HEK293 (cell line): ENCODE data around the gene CHERP.

Source experiments
- CTCF ChIA-PET: fragments of 350-600 bp; formaldehyde crosslinking; extraction: SDS; loops from one replicate; lab custom pipeline; 2021; ENCODE audit warnings: antibody characterized with exemption; lab: Yijun Ruan, JAX
- POLR2A ChIA-PET: fragments of 300-600 bp; formaldehyde crosslinking; extraction: SDS; loops from one replicate; lab custom pipeline; 2020; ENCODE audit warnings: antibody characterized with exemption, inconsistent platforms; lab: Yijun Ruan, JAX
- H3K27ac ChIP-seq: fragments of 200-500 bp; sonication (Bioruptor generic); 2 replicates; pipeline ENCODE4 v1.5.1; 2014; ENCODE audit warnings: low read depth, low read length, control low read depth, inconsistent platforms; ENCODE audit errors: extremely low read depth
- H3K36me3 ChIP-seq, 2 experiments: fragments of 200-500 bp in 1 of 2; sonication (Bioruptor generic) in 1 of 2; 1 replicate in 1 of 2; 2 replicates in 1 of 2; pipeline ENCODE4 v1.5.1; 2014 to 2017; ENCODE audit warnings: inconsistent platforms in 2 of 2, low read length in 2 of 2; ENCODE audit not compliant: control insufficient read depth in 2 of 2, insufficient read depth in 1 of 2
- H3K4me1 ChIP-seq: fragments of 200-500 bp; sonication (Bioruptor generic); 2 replicates; pipeline ENCODE4 v1.5.1; 2014; ENCODE audit warnings: mild to moderate bottlenecking, low read length, inconsistent platforms; ENCODE audit not compliant: control insufficient read depth, insufficient read depth
- H3K4me3 ChIP-seq: 2 replicates; pipeline ENCODE4 v1.5.1; 2011; ENCODE audit warnings: low read depth, mild to moderate bottlenecking, control low read depth, low read length, moderate library complexity
- H3K9me3 ChIP-seq: fragments of 200-500 bp; sonication (Bioruptor generic); 2 replicates; pipeline ENCODE4 v1.5.1; 2014; ENCODE audit warnings: low read depth, low read length, inconsistent platforms; ENCODE audit not compliant: control insufficient read depth, insufficient read depth
- KLF8 ChIP-seq: fragments of 450-650 bp; formaldehyde crosslinking; IDR thresholded peaks from 2 replicates; pipeline ENCODE4 v1.5.1; 2016; ENCODE audit warnings: missing biosample characterization, missing genetic modification characterization
- SP2 ChIP-seq: fragments of 450-650 bp; formaldehyde crosslinking; IDR thresholded peaks from 2 replicates; pipeline ENCODE4 v1.5.1; 2016; ENCODE audit warnings: missing biosample characterization, missing genetic modification characterization
- SP3 ChIP-seq: fragments of 450-650 bp; formaldehyde crosslinking; IDR thresholded peaks from 2 replicates; pipeline ENCODE4 v1.5.1; 2016; ENCODE audit warnings: missing biosample characterization, missing genetic modification characterization
- ZFP37 ChIP-seq: fragments of 450-650 bp; formaldehyde crosslinking; IDR thresholded peaks from 2 replicates; pipeline ENCODE4 v1.5.1; 2016; ENCODE audit warnings: missing biosample characterization, missing genetic modification characterization
- ZNF140 ChIP-seq: fragments of 450-650 bp; formaldehyde crosslinking; IDR thresholded peaks from 2 replicates; pipeline ENCODE4 v1.5.1; 2016; ENCODE audit warnings: missing biosample characterization, missing genetic modification characterization
- ZNF157 ChIP-seq: fragments of 450-650 bp; formaldehyde crosslinking; IDR thresholded peaks from 2 replicates; pipeline ENCODE4 v1.5.1; 2016; ENCODE audit warnings: missing biosample characterization, missing genetic modification characterization
- ZNF274 ChIP-seq, 2 experiments: fragments of 200-500 bp in 1 of 2; fragments of 450-650 bp in 1 of 2; sonication (Bioruptor generic) in 1 of 2; formaldehyde crosslinking in 1 of 2; IDR thresholded peaks; 2 replicates each; pipeline versions ENCODE4 v1.5.1 to v1.6.1; 2014 to 2016; ENCODE audit warnings: borderline replicate concordance in 1 of 2, inconsistent platforms in 1 of 2, low read length in 1 of 2, missing biosample characterization in 1 of 2, missing genetic modification characterization in 1 of 2
- ZNF658 ChIP-seq: fragments of 450-650 bp; formaldehyde crosslinking; IDR thresholded peaks from 2 replicates; pipeline ENCODE4; 2016; ENCODE audit warnings: missing biosample characterization, missing genetic modification characterization
- ZNF785 ChIP-seq: fragments of 450-650 bp; formaldehyde crosslinking; IDR thresholded peaks from 2 replicates; pipeline ENCODE4 v1.5.1; 2016; ENCODE audit warnings: missing biosample characterization, missing genetic modification characterization
- ZSCAN4 ChIP-seq: fragments of 450-650 bp; formaldehyde crosslinking; IDR thresholded peaks from 2 replicates; pipeline ENCODE4 v1.5.1; 2017; ENCODE audit warnings: missing biosample characterization, missing genetic modification characterization
- TF ChIP-seq, protein P1 (sequence below): IDR thresholded peaks from 2 replicates; pipeline ENCODE4 v1.6.1; 2011; ENCODE audit warnings: mild to moderate bottlenecking, low read depth, low read length, borderline replicate concordance
- TF ChIP-seq, protein P2 (sequence below): fragments of 450-650 bp; formaldehyde crosslinking; IDR thresholded peaks from 2 replicates; pipeline ENCODE4 v1.5.1; 2016; ENCODE audit warnings: missing biosample characterization, missing genetic modification characterization
- TF ChIP-seq, protein P3 (sequence below): fragments of 450-650 bp; formaldehyde crosslinking; IDR thresholded peaks from 2 replicates; pipeline ENCODE4 v1.5.1; 2017; ENCODE audit warnings: missing biosample characterization, missing genetic modification characterization
- TF ChIP-seq, protein P4 (sequence below): fragments of 450-650 bp; formaldehyde crosslinking; IDR thresholded peaks from 2 replicates; pipeline ENCODE4 v1.5.1; 2016; ENCODE audit warnings: missing biosample characterization, missing genetic modification characterization
- TF ChIP-seq, protein P5 (sequence below): fragments of 450-650 bp; formaldehyde crosslinking; IDR thresholded peaks from 2 replicates; pipeline ENCODE4 v1.5.1; 2016; ENCODE audit warnings: missing biosample characterization, missing genetic modification characterization

The CHERP gene

DNA sequence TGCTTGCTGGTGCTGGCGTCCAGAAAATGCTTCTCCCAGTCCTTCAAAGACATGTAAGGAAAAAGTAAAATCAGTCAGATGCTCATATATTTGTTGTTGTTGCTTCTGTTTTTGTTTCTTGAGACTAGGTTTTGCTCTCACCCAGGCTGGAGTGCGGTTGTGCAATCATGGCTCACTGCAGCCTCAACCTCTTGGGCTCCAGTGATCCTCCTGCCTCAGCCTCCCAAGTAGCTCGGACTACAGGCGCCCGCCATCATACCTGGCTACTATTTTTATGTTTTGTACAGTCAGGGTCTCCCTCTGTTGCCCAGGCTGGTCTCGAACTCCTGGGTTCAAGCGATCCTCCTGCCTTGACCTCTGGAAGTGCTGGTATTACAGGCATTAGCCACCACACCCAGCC lies 59.5 kb downstream of the CHERP start:
- H3K4me3 ChIP-seq, result no peak overlapping the region
- no peaks in the 10 kb centered on the region for H3K4me1 ChIP-seq
- no peak overlapping the region for H3K27ac ChIP-seq
- no peaks in the 10 kb centered on the region for H3K9me3 ChIP-seq
- no peak for TF ChIP-seq ZFP37 (tag by site-specific recombination)
- POLR2A ChIA-PET, result no interaction called here
- CTCF ChIA-PET, result interaction anchor here (0.7 kb wide), 1 partner anchor 800 kb away, joined by 4 read pairs; no protein-coding TSS in a partner anchor
- no peaks in the 10 kb centered on the region for H3K36me3 ChIP-seq

DNA sequence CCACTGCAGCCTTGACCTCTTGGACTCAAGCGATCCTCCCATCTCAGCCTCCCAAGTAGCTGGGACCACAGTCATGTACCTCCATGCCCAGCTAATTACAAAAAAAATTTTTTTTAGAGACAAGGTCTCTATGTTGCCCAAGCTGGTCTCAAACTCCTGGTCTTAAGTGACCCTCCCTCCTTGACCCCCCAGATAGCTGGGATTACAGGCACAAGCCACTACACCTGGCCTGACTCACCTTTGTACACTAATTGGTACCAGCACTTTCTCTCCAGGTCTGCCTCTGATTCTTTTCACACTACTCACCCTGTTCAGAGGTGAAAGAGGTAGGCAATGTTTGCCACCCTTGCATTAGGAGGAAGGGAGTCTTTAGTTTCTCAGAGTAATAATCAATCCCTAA lies 64.9 kb downstream of the CHERP start:
- H3K36me3 ChIP-seq, result no peaks in the 10 kb centered on the region
- TF ChIP-seq, protein P1, sequence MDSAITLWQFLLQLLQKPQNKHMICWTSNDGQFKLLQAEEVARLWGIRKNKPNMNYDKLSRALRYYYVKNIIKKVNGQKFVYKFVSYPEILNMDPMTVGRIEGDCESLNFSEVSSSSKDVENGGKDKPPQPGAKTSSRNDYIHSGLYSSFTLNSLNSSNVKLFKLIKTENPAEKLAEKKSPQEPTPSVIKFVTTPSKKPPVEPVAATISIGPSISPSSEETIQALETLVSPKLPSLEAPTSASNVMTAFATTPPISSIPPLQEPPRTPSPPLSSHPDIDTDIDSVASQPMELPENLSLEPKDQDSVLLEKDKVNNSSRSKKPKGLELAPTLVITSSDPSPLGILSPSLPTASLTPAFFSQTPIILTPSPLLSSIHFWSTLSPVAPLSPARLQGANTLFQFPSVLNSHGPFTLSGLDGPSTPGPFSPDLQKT, result no peak
- TF ChIP-seq ZSCAN4 (no peak), ZNF274 (IDR thresholded peaks at IDR 0.05; ENCODE audit: low read length) (no peak), ZNF274 (tag by site-specific recombination; IDR thresholded peaks at IDR 0.05; ENCODE audit: borderline replicate concordance) (no peak), ZNF140 (tag by site-specific recombination) (no peak), SP3 (tag by site-specific recombination) (no peak), SP2 (tag by site-specific recombination) (no peak)
- TF ChIP-seq, protein P2, sequence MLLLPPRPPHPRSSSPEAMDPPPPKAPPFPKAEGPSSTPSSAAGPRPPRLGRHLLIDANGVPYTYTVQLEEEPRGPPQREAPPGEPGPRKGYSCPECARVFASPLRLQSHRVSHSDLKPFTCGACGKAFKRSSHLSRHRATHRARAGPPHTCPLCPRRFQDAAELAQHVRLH (tag by site-specific recombination), result no peak
- TF ChIP-seq, protein P3, sequence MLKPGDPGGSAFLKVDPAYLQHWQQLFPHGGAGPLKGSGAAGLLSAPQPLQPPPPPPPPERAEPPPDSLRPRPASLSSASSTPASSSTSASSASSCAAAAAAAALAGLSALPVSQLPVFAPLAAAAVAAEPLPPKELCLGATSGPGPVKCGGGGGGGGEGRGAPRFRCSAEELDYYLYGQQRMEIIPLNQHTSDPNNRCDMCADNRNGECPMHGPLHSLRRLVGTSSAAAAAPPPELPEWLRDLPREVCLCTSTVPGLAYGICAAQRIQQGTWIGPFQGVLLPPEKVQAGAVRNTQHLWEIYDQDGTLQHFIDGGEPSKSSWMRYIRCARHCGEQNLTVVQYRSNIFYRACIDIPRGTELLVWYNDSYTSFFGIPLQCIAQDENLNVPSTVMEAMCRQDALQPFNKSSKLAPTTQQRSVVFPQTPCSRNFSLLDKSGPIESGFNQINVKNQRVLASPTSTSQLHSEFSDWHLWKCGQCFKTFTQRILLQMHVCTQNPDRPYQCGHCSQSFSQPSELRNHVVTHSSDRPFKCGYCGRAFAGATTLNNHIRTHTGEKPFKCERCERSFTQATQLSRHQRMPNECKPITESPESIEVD (tag by site-specific recombination), result no peak
- TF ChIP-seq, all 188 proteins: peak for 0
- CTCF ChIA-PET, result no interaction called here
- Histone ChIP-seq H3K27ac (no peak overlapping the region), H3K4me1 (no peaks in the 10 kb centered on the region), H3K4me3 (no peak overlapping the region), H3K9me3 (no peaks in the 10 kb centered on the region)
- POLR2A ChIA-PET, result no interaction called here

- no peaks in the 10 kb centered on the region for H3K36me3 ChIP-seq
- H3K4me3 ChIP-seq, result no peak overlapping the region
- TF ChIP-seq, protein P3 (tag by site-specific recombination), result 0 out of 2 replicates have a peak, but pooled peaks have one; percentile 10
- TF ChIP-seq ZNF140 (tag by site-specific recombination), result no peak
- H3K27ac ChIP-seq, result no peak overlapping the region
- POLR2A ChIA-PET, result no interaction called here
- no peaks in the 10 kb centered on the region for H3K4me1 ChIP-seq
- no peaks in the 10 kb centered on the region for H3K9me3 ChIP-seq
- CTCF ChIA-PET, result interaction anchor here (0.6 kb wide), 1 partner anchor 8 kb away, joined by 4 read pairs; no protein-coding TSS in a partner anchor
These were observed 65.8 kb downstream of the CHERP start for GRCh38 chr19:16476401-16476800.

GRCh38 chr19:16473875-16474392 lies 68.3 kb downstream of the CHERP start:
- no peaks in the 10 kb centered on the region for H3K36me3 ChIP-seq
- ChIA-PET CTCF (no interaction called here), POLR2A (no interaction called here)
- TF ChIP-seq, protein P4, sequence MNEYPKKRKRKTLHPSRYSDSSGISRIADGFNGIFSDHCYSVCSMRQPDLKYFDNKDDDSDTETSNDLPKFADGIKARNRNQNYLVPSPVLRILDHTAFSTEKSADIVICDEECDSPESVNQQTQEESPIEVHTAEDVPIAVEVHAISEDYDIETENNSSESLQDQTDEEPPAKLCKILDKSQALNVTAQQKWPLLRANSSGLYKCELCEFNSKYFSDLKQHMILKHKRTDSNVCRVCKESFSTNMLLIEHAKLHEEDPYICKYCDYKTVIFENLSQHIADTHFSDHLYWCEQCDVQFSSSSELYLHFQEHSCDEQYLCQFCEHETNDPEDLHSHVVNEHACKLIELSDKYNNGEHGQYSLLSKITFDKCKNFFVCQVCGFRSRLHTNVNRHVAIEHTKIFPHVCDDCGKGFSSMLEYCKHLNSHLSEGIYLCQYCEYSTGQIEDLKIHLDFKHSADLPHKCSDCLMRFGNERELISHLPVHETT (tag by site-specific recombination), result no peak
- TF ChIP-seq ZNF785 (tag by site-specific recombination) (no peak), ZNF157 (tag by site-specific recombination) (no peak), KLF8 (no peak), ZNF658 (no peak)
- TF ChIP-seq, protein P5, sequence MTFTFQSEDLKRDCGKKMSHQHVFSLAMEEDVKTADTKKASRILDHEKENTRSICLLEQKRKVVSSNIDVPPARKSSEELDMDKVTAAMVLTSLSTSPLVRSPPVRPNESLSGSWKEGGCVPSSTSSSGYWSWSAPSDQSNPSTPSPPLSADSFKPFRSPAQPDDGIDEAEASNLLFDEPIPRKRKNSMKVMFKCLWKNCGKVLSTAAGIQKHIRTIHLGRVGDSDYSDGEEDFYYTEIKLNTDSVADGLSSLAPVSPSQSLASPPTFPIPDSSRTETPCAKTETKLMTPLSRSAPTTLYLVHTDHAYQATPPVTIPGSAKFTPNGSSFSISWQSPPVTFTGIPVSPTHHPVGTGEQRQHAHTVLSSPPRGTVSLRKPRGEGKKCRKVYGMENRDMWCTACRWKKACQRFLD (tag by site-specific recombination), result no peak
- TF ChIP-seq, protein P3 (tag by site-specific recombination), result no peak

More at GRCh38 chr19:16473875-16474392, 68.3 kb downstream of the CHERP start:
- Histone ChIP-seq H3K27ac (no peak overlapping the region), H3K4me1 (no peaks in the 10 kb centered on the region), H3K9me3 (no peaks in the 10 kb centered on the region), H3K4me3 (no peak overlapping the region)
